Measurements from ENCODE around the gene TPI1. TPM values are rescaled to one million over a fixed set of nuclear protein-coding genes. Genes with fewer than 3 reads are reported as not detected.

Gene TPI1
- total RNA-seq, 1 donor from 2014 or later: 306 TPM

GRCh38 chr12:6853626-6854025 lies 13.7 kb upstream of the TPI1 start:
- Mint-ChIP-seq H3K36me3 (ENCODE audit: low read depth) (peaks cover 43% of the 10 kb centered on the region), H3K27me3 (no peaks in the 10 kb centered on the region), H3K27ac (peak overlapping the region; percentile 99), H3K4me3 (peak overlapping the region; percentile 100), H3K9me3 (no peaks in the 10 kb centered on the region), H3K4me1 (peaks cover 26% of the 10 kb centered on the region)
- ATAC-seq (ENCODE audit: low read depth) (no peak), DNase-seq (no peak)
- TF ChIP-seq CTCF (IDR thresholded peaks at IDR 0.05): no peak
- intact Hi-C loops (cut with micrococcal nuclease): loop anchor here (5.0 kb wide), 5 partner anchors 216 to 1229 kb away; partner anchors contain the start of genes C1RL, LPAR5, NECAP1 and NOP2
- CTCF ChIA-PET: interaction anchor here (1.7 to 4.0 kb wide), 3 partner anchors 15 to 37 kb away, joined by 8 to 34 read pairs (median 12); partner anchors contain the start of gene TPI1
- POLR2A ChIA-PET: interaction anchor here (3.0 to 7.5 kb wide), 4 partner anchors 16 to 164 kb away, joined by 37 to 190 read pairs (median 52); partner anchors contain the start of genes C12orf57, MLF2, RNU7-1 and SPSB2

- H3K27me3 Mint-ChIP-seq: no peaks in the 10 kb centered on the region
- H3K4me1 Mint-ChIP-seq: peaks cover 26% of the 10 kb centered on the region
- TF ChIP-seq CTCF (IDR thresholded peaks at IDR 0.05): no peak
- H3K9me3 Mint-ChIP-seq: no peaks in the 10 kb centered on the region
- CTCF ChIA-PET: interaction anchor here (4.0 kb wide), 1 partner anchor 14 kb away, joined by 34 read pairs; the partner anchor contains the start of gene TPI1
- no peak for ATAC-seq (ENCODE audit: low read depth)
- H3K36me3 Mint-ChIP-seq (ENCODE audit: low read depth): peaks cover 48% of the 10 kb centered on the region
- POLR2A ChIA-PET: interaction anchor here (3.3 to 7.5 kb wide), 2 partner anchors 15 to 165 kb away, joined by 37 to 190 read pairs; partner anchors contain the start of genes SPSB2, TPI1 and ZNF384
- intact Hi-C loops (cut with micrococcal nuclease): loop anchor here (5.0 kb wide), 5 partner anchors 217 to 1228 kb away; partner anchors contain the start of genes C1RL, LPAR5, NECAP1 and NOP2
- H3K4me3 Mint-ChIP-seq: peak overlapping the region; percentile 100
- no peak overlapping the region for H3K27ac Mint-ChIP-seq
- no peak for DNase-seq
Measured at GRCh38 chr12:6854036-6854435, 13.3 kb upstream of the TPI1 start.

GRCh38 chr12:6855322-6855721 lies 12.0 kb upstream of the TPI1 start:
- CTCF ChIA-PET: no interaction called here
- POLR2A ChIA-PET: interaction anchor here (7.5 kb wide), 1 partner anchor 14 kb away, joined by 190 read pairs; the partner anchor contains the start of genes SPSB2 and TPI1

GRCh38 chr12:6858799-6859198 lies 8.5 kb upstream of the TPI1 start:
- DNase-seq (no peak), ATAC-seq (ENCODE audit: low read depth) (no peak)
- H3K4me3 Mint-ChIP-seq: no peak overlapping the region
- ChIA-PET CTCF (no interaction called here), POLR2A (interaction anchor here (0.6 to 1.4 kb wide), 2 partner anchors 9 to 119 kb away, joined by 3 to 4 read pairs; partner anchors contain the start of gene TPI1)
- peaks cover 2% of the 10 kb centered on the region for H3K4me1 Mint-ChIP-seq
- H3K36me3 Mint-ChIP-seq (ENCODE audit: low read depth): peaks cover 83% of the 10 kb centered on the region
- intact Hi-C loops (cut with micrococcal nuclease): no loop called here
- H3K27ac Mint-ChIP-seq: no peak overlapping the region
- no peak for TF ChIP-seq CTCF (IDR thresholded peaks at IDR 0.05)
- no peaks in the 10 kb centered on the region for H3K27me3 Mint-ChIP-seq
- H3K9me3 Mint-ChIP-seq: no peaks in the 10 kb centered on the region

More at GRCh38 chr12:6855322-6855721, 12.0 kb upstream of the TPI1 start:
- no peak for TF ChIP-seq CTCF (IDR thresholded peaks at IDR 0.05)
- Mint-ChIP-seq H3K9me3 (no peaks in the 10 kb centered on the region), H3K4me3 (no peak overlapping the region), H3K4me1 (peaks cover 20% of the 10 kb centered on the region), H3K36me3 (ENCODE audit: low read depth) (peaks cover 59% of the 10 kb centered on the region), H3K27ac (no peak overlapping the region), H3K27me3 (no peaks in the 10 kb centered on the region)
- ATAC-seq (ENCODE audit: low read depth) (no peak), DNase-seq (no peak)
- intact Hi-C loops (cut with micrococcal nuclease): no loop called here

- Mint-ChIP-seq H3K27ac (no peak overlapping the region), H3K4me3 (no peak overlapping the region), H3K4me1 (no peaks in the 10 kb centered on the region), H3K27me3 (no peaks in the 10 kb centered on the region), H3K36me3 (ENCODE audit: low read depth) (peaks cover 92% of the 10 kb centered on the region), H3K9me3 (no peaks in the 10 kb centered on the region)
- CTCF ChIA-PET: interaction anchor here (1.2 kb wide), 1 partner anchor 31 kb away, joined by 3 read pairs; no protein-coding TSS in a partner anchor
- no peak for DNase-seq
- TF ChIP-seq CTCF (IDR thresholded peaks at IDR 0.05): no peak
- POLR2A ChIA-PET: interaction anchor here (0.8 kb wide), 1 partner anchor 9 kb away, joined by 3 read pairs; the partner anchor contains the start of gene CDCA3
- intact Hi-C loops (cut with micrococcal nuclease): no loop called here
- ATAC-seq (ENCODE audit: low read depth): no peak
Measured at GRCh38 chr12:6860116-6860515, 7.2 kb upstream of the TPI1 start.
